Limb (tissue), 2 donors: ENCODE data around the gene GOSR1.
"Not testable (repeated sequence)": the region's sequence is repeated elsewhere in the genome, so short reads cannot be mapped to it uniquely, and the experiment has no call there.

ENCODE experiments used
- DNase-seq, 2 donors: peaks; one replicate each; pipeline ENCODE4 v3.0.0-alpha.2; 2016; ENCODE audit errors: extremely low spot score in 2 of 2

Gene GOSR1

DNA sequence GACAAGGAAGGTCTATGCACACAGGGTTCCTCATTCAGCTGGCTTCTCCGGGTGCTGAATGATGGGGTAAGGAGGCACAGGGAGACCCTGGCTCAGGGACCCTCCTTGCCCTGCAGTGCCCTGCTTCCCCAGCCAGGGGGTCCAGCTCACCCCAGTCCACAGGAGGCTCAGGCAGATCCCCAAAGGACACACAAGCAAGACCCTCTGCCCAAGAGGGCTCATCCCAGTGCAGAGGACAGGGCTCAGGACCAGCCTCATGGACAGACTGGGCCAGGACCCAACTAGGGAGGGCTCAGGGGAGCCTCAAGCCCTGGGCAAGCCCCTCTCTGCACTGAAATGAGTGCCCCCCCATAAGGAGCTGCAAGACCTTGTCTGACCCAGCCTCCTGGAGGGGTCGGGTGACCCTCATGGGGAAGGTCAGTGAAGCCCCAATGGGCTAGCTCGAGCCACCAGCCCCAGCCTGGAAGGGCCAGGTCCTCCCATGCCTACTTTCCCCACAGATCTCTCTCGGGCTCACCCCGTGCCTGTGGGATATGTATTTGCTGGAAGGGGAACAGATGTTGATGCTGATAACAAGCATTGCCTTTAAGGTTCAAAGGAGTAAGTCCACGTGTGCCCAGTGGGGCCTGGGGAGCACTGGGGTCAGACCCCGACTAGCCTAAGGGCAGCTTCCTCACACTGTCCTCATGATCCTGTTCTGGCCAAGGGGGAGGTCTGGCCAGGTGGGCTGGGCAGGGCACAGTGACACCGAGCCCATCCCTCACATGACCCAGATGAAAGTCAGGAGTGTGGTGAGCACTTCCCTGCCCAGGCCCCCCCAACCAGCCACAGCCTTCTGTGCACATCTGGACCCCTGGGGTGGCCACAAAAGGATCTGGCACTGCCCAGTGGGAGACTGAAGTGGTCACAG lies 83.2 kb downstream of the GOSR1 start:
- peak in 1 of 2 donors; percentile 9 for DNase-seq

GRCh38 chr17:30561766-30562165 lies 84.6 kb downstream of the GOSR1 start:
- DNase-seq = not testable (repeated sequence)

DNA sequence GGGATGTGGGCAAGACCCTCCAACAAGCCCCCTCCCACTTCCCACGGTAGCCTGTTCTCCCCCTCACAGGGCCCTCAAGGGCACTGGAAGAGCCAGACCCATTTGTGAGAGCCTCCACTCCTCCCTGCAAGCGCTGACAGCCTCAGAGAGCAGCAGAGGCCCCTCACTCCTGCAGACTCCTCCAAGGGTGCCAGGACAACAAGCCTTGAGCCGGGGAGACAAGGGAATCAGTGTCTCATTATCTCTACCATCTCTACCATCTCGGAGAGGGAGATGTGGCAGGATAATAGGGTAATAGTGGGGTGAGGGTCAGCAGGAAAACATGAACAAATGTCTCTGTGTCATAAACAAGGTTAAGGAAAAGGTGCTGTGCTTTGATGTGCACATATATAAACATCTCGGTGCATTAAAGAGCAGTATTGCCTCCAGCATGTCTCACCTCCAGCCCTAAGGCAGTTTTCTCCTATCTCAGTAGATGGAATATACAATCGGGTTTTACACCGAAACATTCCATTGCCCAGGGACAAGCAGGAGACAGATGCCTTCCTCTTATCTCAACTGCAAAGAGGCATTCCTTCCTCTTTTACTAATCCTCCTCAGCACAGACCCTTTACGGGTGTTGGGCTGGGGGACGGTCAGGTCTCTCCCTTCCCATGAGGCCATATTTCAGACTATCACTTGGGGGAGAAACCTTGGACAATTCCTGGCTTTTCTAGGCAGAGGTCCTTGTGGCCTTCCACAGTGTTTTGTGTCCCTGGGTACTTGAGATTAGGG lies 86.1 kb downstream of the GOSR1 start:
- peak in 1 of 2 donors; percentile 11 for DNase-seq

DNA sequence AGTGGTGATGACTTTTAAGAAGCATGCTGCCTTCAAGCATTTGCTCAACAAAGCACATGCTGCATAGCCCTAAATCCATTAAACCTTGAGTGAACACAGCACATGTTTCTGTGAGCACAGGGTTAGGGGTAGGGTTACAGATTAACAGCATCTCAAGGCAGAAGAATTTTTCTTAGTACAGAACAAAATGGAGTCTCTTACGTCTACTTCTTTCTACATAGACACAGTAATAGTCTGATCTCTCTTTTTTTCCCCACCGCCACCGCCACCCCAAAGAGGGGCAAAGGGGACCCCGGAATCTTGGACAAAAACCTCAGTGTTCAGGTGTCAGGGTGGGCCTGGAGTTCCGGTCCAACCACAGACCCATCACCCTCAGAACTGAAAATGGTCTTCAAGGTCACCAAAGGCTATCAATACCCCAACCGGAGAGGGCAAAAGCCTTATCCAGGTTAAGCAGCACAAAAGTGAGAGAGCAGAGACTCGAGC lies 86.7 kb downstream of the GOSR1 start:
- DNase-seq = not testable (repeated sequence)

- DNase-seq = peak in 1 of 2 donors; percentile 16
These were observed 87.3 kb downstream of the GOSR1 start for GRCh38 chr17:30564422-30565072.

DNA sequence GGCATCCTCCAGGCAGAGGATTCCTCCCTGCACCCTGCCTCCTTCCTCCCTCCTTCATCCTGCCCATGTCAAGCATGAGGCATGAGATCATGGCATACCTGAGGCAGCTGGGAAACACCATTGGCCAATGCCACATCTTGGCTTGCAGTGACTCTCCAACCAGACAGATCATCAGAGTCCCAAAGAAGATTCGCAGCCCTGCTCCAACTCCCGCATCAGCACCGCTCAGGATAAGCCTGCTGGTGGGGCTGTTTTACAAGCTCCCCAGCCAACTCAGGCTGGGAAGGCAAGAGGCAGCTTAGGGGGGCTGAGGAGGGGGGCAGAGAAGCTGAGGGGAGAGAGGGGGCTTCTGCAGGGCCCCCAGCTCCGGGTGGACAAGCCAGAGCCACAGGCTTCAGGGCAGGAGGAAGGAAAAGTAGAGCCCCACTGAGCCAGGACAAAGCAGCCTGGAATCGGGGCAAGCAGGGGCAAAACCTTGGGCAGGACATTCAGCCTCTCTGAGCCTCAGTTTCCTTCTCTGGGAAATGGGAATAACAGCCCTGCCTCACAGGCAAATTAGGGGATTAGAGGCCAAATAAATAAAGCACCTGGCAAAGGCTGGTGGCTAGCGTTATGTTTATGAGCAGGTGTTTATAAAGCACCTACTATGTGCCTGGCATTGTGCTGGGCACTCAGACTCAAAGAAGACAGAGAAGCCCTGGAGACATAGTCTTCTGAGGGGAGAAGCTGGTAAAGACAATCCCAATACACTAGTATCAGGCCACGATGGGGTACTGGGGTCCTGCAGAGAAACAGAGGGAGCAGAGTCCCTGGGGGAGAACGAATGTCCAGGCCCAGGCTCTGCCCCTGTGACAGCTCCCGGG lies 88.1 kb downstream of the GOSR1 start:
- peak in 1 of 2 donors; percentile 26 for DNase-seq

DNA sequence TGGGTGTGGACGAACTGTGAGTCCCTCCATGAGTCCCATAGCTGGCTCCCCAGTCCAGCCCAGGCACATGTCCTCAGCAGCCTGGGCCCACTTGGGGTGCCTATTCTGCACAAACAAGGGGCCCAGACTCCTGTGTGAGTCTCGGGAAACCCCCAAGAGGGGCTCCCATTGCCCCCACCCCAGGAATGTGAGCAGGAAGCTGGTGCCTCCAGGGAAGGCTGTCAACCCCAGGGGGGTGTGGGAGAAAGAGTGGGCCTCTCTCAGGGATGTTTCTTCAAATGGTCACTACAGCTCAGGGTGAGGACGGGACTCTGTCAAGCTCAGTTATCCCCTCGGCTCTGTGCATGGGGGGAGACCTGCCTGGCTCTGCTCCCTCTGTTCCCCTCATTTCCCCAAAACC lies 88.9 kb downstream of the GOSR1 start:
- peak in 1 of 2 donors; percentile 21 for DNase-seq

GRCh38 chr17:30566516-30567225 lies 89.5 kb downstream of the GOSR1 start:
- peak in 1 of 2 donors; percentile 28 for DNase-seq

DNA sequence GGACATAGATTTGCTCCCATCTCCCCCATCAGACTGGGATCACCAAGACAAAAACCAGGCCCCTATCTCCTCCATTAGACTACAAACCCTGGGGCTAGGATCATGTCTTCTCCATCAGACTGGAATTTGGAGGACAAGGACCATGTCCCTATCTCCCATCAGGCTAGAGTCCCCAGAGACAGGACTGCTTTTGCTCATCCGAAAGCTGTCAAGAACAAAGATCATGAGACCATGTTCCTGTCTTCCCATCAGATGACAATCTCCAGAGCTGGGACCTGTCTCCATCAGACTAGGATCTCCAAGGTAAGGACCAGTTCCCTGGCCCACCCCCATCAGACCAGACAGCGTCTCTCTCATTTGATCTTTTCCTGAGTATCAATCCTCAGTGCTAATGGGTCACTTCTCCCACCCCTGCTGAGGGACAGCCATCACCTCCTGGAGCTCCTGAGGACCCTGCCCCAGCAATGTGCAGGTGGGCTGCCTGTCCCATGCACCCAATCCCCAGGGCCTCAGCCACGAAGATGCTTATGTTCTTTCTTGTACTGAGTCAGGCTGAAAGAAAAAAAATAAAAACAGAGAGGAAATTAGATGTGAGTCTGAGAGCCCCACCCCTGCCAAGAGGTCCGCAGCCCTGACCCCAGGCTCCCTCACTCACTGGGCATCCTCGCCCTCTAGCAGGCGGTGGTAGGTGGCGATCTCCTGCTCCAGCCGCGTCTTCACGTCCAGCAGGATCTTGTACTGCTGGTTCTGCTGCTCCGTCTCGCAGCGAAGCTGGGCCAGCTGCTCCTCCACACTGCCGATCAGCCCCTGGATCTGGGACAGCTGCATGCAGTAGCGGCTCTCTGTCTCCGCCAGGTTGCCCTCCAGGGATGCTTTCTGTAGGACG lies 90.3 kb downstream of the GOSR1 start:
- DNase-seq = peak in 1 of 2 donors; percentile 11

GRCh38 chr17:30568117-30568430 lies 90.9 kb downstream of the GOSR1 start:
- peak in 1 of 2 donors; percentile 22 for DNase-seq

DNA sequence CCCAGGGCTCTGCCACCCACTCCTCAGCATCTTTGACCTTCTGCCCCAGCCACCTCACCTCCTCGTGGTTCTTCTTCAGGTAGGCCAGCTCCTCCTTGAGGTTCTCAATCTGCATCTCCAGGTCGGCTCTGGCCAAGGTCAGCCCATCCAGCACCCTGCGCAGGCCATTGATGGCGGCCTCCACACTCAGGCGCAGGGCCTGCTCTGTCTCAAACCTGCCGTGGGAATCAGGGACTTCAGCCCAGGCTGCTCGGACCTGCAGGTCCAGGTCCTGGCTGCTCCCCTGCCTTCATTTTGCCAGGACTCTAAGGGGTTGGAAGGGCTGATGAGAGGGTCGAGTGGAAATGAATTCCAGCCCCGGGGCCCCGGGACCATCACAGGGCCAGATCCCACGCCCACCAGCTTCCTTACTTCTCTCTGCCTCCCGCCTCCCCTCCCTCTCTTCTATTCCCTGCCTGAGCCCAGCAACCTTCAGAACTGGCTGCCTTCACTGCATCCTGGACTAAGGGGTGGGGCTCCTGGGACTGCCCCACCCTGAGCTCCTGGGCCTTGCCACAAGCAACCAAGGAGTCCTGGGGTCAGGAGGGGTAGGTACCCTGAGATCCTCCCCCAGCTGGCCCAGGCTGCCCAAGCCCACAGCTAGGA lies 92.4 kb downstream of the GOSR1 start:
- not testable (repeated sequence) for DNase-seq

DNA sequence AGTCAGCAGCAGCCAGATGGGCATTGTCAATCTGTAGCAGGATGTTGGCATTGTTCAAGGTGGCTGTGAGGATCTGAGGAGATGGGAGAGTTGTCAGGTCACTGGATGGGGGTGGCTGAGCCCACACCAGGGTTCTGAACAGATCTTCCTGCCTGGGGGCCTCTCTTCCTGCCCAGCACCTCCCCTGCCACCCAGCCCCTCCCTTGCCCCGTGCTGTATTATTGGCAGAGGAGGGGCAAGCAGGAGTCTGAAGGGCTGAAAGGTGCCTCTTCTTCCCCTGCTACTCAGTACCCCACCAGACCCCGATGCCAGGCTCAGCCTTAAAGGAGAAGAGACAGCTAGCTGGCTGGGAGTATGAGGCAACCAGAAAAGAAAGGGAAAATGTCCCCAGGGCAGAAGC lies 93.0 kb downstream of the GOSR1 start:
- DNase-seq = peak in 1 of 2 donors; percentile 25

DNA sequence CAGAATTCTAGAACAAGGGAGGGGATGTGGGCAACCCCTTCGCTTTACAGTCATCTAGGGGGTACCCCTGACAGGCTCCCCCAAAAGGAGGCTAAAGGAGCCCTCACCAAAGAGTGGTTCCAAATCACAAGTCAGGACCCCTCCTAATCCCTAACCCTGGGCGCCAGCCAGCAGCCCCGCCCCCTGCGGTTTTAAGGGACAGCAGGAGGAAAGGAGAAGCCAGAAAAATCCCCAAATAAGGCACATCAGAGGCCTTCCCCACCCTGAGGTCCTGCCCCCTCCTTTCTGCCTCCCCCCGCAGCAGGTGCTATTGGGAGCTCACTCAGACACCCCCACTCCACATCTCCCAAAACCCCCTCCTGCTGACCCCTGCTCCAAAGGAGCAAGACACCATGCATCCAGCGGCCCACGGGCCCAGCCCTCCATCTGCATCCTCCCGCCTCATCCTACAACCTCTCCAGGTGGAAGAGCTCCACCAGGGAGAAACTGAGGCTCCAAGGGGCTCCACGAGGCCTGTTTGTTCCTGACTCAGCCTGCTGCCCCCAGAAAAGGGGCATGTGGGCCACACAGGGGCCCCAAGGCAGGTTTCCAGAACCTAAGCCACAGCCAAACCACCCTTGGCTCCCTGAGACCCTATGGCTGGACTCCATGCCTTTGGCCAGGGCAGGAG lies 93.5 kb downstream of the GOSR1 start:
- DNase-seq = peak in 1 of 2 donors; percentile 24

DNA sequence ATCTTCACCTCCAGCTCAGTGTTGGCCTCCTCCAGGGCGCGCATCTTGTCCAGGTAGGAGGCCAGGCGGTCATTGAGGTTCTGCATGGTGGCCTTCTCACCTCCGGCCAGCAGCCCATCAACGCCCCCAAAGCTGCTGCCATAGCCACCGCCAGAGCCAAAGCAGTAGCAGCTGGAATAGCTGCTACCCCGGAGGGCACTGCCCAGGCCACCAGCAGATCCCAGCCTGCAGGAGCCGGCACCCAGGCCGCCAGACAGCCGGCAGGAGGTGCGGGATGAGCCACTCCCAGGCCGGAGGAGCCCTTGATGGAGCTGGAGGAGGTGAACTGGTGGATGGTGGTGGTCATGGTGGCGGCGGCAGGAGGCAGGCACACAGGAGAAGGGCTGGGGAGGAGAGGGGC lies 94.2 kb downstream of the GOSR1 start:
- DNase-seq = peak in 1 of 2 donors; percentile 11

- DNase-seq = no peak
These were observed 94.7 kb downstream of the GOSR1 start for GRCh38 chr17:30571921-30572320.

DNA sequence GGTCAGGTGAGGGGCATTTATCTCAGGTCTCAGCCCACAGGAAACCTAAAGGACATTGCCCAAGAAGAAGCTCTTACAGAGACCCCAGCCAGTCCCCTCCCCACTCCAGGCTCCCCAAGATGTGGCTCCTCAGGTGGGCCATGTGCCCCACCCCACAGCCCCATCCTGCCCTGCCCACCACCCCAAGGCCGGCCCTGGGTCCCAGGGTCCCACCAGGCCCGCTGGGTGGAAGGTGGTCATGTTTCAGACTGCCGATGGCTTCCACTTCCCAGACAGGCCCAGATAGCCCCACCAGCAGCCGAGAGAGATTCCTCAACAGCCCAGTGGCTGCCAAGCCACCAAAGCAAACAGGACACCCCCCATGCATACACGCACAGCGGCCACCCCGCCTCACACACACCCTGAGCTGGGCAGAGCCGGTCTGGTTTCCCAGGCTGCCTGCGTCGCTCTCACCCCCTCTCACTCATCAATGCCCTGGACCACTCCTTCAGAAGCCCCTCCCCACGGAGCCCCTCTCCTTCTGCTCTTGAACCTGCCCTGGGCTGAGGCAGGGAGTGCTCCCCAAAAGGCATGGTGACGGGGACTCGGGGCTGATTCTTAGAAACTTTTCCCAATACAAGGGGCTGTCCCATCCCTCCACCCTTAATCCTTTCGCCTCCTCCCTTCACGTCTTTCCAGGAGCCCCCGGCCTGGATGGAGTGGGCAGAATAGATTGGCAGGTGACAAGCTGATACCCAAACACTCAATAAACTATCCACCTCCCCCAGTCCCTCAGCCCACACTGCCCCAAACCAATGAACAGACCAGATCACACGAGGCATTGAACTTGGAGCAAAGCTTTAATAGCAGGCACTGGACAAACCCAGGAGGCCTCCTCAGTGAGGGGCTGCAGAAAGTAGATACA lies 95.7 kb downstream of the GOSR1 start:
- peak in 1 of 2 donors; percentile 19 for DNase-seq

- DNase-seq = peak in 1 of 2 donors; percentile 19
These were observed 96.5 kb downstream of the GOSR1 start for GRCh38 chr17:30573603-30574175.
